HL-60 (cell line): ENCODE results near the gene TBCK.

Source experiments
- DNase-seq, 2 experiments: peaks; one replicate each; pipeline ENCODE4 v3.0.0-alpha.2; 2010 to 2020; ENCODE audit warnings: low read depth in 1 of 2, low spot score in 1 of 2
- H3K27ac ChIP-seq: fragments of 250-450 bp; sonication (Bioruptor Pico); replicated peaks from 2 replicates; pipeline ENCODE4 v1.5.1; 2020; ENCODE audit warnings: mild to moderate bottlenecking, moderate library complexity
- H3K27me3 ChIP-seq: fragments of 250-450 bp; sonication (Bioruptor Pico); 2 replicates; pipeline ENCODE4 v1.5.1; 2021; ENCODE audit warnings: mild to moderate bottlenecking, moderate library complexity; ENCODE audit not compliant: insufficient read depth, poor library complexity, severe bottlenecking
- H3K4me3 ChIP-seq: replicated peaks from 2 replicates; pipeline ENCODE4 v1.5.1; 2011; ENCODE audit warnings: mild to moderate bottlenecking, control low read depth, low read length; ENCODE audit not compliant: insufficient read depth
- GABPA ChIP-seq: IDR thresholded peaks from 2 replicates; pipeline ENCODE4 v1.6.1; 2012; ENCODE audit warnings: low read depth
- POLR2AphosphoS5 ChIP-seq: IDR thresholded peaks from 2 replicates; pipeline ENCODE4 v1.6.1; 2012; ENCODE audit warnings: low read depth
- REST ChIP-seq: IDR thresholded peaks from 2 replicates; pipeline ENCODE4 v1.6.1; 2012; ENCODE audit warnings: low read depth; ENCODE audit not compliant: insufficient replicate concordance
- SPI1 ChIP-seq: IDR thresholded peaks from 2 replicates; pipeline ENCODE4 v1.6.1; 2012; ENCODE audit warnings: low read depth, mild to moderate bottlenecking, borderline replicate concordance
- TF ChIP-seq, protein P1 (sequence below): IDR thresholded peaks from one replicate; pipeline ENCODE4 v1.5.1; 2011; ENCODE audit warnings: low read length, control low read depth, inconsistent platforms; ENCODE audit not compliant: insufficient read depth

The TBCK gene

DNA sequence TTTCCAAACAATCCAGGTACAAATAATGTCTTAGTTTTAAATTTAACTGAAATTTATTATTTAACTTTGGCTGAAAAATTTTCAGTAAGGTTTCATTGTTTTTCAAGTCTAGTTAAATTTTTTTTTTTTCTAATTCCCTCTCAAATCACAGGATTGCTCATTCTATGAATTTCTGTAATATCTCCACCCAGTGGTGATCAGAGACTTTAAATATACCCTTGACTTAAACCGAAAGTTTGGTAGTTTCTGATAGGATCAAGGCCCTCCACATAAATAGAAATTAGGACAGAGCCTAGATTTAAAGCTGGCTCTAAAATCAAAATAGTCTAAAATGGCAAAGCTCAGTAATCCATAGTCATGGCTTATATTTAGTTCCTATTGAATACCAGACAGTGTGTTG, 175.4 kb downstream of the TBCK start:
- TF ChIP-seq, protein P1, sequence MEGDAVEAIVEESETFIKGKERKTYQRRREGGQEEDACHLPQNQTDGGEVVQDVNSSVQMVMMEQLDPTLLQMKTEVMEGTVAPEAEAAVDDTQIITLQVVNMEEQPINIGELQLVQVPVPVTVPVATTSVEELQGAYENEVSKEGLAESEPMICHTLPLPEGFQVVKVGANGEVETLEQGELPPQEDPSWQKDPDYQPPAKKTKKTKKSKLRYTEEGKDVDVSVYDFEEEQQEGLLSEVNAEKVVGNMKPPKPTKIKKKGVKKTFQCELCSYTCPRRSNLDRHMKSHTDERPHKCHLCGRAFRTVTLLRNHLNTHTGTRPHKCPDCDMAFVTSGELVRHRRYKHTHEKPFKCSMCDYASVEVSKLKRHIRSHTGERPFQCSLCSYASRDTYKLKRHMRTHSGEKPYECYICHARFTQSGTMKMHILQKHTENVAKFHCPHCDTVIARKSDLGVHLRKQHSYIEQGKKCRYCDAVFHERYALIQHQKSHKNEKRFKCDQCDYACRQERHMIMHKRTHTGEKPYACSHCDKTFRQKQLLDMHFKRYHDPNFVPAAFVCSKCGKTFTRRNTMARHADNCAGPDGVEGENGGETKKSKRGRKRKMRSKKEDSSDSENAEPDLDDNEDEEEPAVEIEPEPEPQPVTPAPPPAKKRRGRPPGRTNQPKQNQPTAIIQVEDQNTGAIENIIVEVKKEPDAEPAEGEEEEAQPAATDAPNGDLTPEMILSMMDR: no peak
- TF ChIP-seq SPI1 (no peak), REST (no peak), POLR2AphosphoS5 (no peak), GABPA (no peak)
- no peak for DNase-seq
- Histone ChIP-seq H3K4me3 (no peak overlapping the region), H3K27ac (no peak overlapping the region), H3K27me3 (no peaks in the 10 kb centered on the region)

DNA sequence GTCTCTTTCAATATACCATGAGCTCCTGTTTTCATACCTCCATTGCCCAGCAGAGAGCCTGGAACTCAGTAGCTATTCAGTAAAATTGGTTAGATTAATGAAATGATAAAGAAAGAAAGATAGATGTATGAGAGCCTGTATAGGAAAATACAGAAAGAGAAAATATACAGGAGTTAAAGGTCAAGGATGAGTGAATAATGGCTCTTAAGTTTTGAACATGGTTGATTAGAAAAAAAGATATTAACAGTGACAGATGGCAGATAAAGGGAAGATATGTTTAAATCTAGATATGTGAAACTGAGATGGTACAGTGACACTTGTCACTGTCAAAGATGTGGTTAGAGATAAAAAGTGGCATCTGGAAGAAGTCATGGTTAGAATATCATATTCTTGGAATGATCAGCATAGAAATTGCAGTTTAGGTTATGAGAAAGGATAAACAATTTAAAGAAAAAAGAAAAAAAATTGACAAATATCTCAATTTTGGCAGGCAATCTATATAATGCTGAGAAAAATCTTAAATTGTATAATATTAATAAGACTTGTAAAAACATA, 179.2 kb downstream of the TBCK start:
- Histone ChIP-seq H3K27ac (no peak overlapping the region), H3K4me3 (no peak overlapping the region), H3K27me3 (no peaks in the 10 kb centered on the region)
- DNase-seq: no peak
- TF ChIP-seq POLR2AphosphoS5 (no peak), SPI1 (no peak), GABPA (no peak), REST (no peak)
- TF ChIP-seq, protein P1: no peak

DNA sequence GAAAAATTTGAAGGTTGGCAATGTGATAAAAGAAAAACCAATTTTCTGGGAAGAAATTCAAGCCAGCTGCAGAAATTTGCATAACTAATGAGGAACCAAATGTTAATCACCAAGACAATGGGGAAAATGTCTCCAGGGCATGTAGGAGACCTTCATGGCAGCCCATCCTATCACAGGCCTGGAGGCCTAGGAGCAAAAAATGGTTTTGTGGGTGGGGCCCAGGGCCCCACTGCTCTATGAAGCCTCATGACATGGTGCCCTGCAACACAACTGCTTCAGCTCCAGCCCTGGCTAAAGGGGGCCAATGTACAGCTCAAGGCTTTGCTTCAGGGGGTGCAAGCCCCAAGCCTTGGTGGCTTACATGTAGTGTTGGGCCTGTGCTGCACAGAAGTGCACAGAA, 184.0 kb downstream of the TBCK start:
- TF ChIP-seq GABPA: no peak
- TF ChIP-seq REST: no peak
- TF ChIP-seq POLR2AphosphoS5: no peak
- no peak for TF ChIP-seq SPI1
- TF ChIP-seq, protein P1: no peak

More for the DNA sequence above, 184.0 kb downstream of the TBCK start:
- DNase-seq: no peak
- Histone ChIP-seq H3K4me3 (no peak overlapping the region), H3K27ac (no peak overlapping the region), H3K27me3 (no peaks in the 10 kb centered on the region)
